HL-60/S4 treated with phorbol 12-myristate 13-acetate at 8.2 ng/mL for 4 days and 3 days (cell line): ENCODE results near the gene FAM216A.

ENCODE experiments used
- in situ Hi-C: fragments of 300-500 bp; cut with MboI; formaldehyde crosslinking; loops from 2 replicates; pipeline ENCODE4 v1.15.0; 2022; ENCODE audit warnings: low sequenced_read_pairs

FAM216A gene

DNA sequence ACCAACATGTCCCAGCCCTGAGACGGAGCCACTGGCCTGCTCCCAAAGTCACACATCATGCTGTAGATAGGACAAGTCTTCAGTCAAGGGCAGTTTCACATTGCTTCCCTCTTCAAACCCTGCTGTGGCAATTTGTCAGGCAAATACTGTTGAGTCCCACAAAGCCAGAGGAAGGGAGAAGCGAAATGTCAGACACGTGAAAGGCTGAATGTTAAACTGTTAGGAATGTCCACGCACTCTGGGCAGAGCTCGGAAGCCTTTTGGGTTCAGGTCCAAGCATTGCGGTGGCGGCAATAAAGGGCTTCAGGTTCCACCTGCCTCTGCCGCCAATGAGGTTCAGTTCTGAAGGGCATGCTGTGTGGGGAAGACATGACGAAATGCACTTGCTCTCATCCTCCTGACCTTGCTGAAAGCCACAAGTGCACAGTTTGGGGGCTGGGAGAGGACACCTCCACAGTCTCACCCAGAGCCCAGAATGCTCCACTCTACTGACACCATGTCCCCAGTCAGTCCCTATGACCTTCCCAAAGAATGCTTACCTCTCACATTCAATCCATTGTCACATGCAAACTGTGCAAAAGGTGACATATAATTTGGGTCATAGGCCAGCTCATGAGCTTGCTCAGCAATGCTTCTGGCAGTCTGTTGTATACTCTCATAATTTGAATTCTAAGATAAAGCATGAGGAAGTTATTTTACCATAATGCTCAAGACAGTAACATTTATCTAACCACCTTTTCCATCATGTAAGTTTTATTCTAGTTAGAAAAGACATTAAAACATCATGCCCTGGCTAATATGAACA, 69.2 kb downstream of the FAM216A start:
- in situ Hi-C loops = no loop called here

DNA sequence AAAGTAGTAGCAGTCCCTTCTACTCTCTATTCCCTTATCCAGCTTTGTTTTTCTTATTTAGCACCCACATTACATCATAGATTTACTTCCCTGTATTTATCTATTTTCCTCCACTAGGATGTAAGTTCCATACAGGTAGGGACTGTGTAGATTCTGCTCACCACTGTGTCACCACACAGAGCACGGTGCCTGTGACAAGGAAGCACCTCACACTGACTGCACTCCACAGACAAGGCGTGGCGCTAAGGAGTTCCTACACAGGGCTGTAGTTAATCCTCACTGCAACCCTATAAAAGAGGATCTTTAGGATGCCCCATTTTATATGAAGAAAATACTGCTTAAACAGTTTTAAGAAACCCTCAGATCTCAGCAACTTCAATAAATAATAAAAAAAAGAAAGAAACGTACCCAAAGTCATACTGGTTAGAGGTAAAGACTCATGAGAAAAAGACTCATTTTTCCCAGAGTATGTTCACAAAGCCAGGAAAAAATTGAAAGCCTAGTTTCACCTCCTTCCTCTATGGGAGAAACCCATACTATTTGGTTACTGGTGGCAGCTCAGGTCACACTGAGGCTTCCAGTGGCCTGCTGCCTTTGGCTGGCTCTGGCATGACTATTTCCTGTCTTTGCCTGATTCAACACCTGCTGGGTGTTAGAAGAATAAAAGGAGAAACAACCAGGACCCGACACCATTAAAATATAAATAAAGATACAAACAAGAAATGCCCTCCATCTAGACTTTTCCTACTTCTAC, 70.4 kb downstream of the FAM216A start:
- in situ Hi-C loops = no loop called here
